ENCODE data around the gene FAM53A.
A peak's percentile ranks its signal among the peaks of the same experiment; 100 is the strongest.

FAM53A gene

DNA sequence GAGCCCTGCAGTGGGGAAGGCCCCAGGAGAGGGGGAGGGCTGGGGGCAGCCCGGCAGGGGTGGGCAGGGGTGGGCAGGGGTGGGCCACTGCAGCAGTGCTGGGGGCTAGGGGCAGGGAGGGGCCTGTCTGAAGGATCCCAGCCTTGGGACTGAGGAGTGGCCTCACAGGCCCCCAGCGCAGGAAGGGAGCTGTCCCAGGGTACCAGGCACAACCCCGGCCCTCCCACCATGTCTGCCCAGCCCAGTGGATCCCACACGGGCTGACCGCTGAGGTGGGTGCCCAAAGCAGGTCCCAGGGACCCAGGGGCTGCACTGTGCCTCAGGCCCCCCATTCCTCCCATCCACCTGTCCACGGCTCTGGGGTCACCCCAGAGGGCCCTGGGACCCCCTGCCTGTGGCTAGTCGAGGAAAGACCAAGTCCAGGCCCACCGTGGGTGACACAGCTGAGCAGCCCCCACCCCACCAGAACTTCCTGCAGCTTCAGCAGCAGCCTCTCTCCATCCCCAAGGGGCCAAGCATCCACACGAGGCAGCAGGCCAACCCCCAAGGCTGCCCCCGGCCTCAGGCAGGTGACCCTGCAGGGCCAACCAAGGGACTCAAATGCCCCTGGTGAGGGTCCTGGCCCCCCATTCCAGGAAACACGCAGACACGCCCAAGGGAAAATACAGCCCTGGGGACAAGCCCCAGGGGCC is 46.4 kb downstream of the FAM53A start:
- DNase-seq, result no peak

DNA sequence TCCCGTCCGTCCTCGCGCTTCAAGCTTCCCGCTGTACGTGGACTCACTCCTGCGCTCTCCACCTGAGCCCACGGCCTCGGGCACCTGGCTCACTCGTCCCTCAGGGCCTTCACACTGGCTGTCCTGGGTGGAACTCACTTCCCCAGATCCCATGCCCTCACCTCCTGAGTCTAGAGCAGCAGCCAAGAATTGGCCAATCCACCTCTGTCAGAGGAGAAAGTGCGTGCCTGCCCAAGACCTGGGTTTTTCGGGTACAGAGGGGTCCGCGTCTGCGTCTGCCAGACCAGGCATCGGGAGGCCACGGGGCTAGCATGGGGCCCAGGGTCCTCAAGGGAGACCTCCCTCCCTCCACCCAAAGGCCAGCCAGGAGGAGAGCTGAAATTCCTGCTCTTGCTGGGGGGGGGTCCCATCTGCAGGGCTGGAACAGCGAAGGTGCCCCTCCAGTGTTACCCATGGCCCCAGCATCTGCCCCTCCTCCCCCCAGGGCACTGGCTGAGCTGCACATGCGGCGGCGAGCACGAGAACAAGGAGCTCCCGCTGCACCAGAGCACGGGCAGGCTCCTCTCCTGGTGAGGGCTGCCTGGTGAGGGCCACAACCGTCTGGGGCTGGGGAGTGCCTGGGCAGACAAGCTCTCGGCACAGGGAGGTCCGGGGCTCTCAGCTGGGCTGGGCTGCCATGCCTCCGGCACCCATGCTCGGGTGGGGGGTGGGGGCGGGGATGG is 47.5 kb downstream of the FAM53A start:
- no peak for DNase-seq

DNA sequence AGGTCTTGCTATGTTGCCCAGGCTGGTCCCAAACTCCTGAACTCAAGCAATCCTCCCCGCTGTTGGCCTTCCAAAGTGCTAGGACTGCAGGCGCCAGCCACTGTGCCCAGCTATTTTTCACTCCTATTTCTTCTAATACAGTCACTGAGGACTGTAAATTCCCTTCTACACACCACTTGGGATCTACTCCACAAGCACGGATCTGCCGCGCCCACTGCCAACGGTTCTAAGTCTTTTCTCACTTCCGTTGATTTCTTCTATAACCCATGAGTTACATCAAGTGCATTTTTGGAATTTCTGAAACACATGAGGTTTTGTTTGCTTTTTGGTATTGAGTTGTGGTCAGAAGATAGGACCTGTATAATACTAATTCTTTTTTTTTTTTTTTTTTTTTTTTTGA is 48.6 kb downstream of the FAM53A start:
- no peak for DNase-seq

DNA sequence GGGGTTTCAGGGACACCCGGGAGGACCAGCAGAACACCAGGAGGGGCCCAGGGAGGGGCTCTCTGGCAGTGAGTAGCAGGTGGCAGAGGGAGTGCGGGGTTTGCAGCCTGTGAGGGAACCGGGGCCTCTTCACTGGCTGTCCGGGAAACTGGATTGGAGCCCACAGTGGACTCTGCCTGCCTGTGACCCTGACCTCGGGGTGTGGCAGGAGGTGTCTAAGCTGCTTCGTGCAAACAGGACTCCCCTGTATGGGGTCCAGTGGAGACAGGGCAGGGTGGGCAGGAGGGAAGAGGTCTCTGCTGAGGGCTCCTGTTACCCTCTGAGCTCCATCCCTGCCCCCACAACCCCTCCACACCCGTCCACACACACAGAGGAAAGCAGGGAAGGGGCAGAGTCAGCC is 50.1 kb downstream of the FAM53A start:
- DNase-seq, result no peak

- DNase-seq, result no peak
Observed at GRCh38 chr4:1632109-1633104, 51.7 kb downstream of the FAM53A start.

- DNase-seq, result no peak
Observed at GRCh38 chr4:1631136-1631535, 53.0 kb downstream of the FAM53A start.

GRCh38 chr4:1630266-1630665 is 53.8 kb downstream of the FAM53A start:
- DNase-seq, result no peak

DNA sequence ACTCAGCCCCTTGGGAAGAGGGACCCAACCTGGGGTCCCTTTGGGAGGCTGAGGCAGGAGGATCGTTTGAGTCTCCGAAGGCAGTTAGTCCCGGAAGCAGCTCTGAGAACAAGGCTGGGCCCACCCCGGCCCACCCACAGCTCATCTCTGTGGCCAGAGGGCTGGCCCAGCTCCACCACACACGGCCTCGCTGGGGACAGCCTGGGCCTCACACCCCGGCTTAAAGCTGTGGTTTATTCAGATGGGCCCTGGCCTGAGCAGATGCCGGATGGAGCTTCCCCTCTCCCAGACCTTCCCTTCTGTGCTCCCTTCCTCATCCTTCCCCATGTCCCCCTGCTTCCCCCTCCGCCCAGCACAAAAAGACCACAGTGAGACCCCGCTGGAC is 54.4 kb downstream of the FAM53A start:
- no peak for DNase-seq

GRCh38 chr4:1628892-1629698 is 55.0 kb downstream of the FAM53A start:
- peak; percentile 3 for DNase-seq

GRCh38 chr4:1627417-1628313 is 56.4 kb downstream of the FAM53A start:
- DNase-seq, result no peak

DNA sequence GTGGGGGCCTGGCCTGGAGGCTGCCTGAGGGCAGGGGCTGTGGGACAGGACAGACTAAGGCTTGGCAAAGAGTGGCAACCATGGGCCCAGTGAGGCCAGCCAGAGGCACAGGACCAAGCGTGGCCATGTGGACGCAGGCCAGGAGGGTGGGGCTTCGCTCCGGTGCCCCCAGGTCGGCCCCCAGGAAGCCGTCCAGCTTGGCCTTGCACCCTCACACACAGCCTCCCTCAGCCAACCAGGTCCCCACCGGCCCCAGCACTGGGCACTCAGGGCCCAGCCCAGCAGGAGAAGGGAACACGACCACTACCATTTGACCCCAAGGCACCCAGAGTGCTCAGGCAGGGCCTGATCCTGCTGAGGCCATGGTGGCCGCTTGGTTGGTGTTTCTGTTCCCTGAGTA is 57.2 kb downstream of the FAM53A start:
- no peak for DNase-seq

DNA sequence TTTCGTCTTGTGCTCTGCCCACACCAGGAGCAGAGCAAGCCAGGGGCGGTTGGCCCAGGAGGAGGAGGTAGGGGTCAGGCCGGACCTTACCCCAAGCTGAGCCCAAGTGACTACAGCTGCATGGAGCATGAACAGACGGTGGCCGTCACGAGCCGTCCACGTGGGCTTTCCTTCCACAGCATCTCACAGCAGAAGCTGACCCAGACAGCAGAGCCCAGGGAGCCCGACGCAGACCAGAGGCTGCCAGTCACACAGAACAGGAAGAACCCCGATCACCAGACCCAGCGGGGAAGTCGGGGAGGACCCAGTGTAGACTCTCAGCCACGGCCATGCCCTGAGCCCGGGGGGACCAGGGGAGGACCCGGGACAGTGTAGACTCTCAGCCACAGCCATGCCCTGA is 58.0 kb downstream of the FAM53A start:
- DNase-seq, result no peak

DNA sequence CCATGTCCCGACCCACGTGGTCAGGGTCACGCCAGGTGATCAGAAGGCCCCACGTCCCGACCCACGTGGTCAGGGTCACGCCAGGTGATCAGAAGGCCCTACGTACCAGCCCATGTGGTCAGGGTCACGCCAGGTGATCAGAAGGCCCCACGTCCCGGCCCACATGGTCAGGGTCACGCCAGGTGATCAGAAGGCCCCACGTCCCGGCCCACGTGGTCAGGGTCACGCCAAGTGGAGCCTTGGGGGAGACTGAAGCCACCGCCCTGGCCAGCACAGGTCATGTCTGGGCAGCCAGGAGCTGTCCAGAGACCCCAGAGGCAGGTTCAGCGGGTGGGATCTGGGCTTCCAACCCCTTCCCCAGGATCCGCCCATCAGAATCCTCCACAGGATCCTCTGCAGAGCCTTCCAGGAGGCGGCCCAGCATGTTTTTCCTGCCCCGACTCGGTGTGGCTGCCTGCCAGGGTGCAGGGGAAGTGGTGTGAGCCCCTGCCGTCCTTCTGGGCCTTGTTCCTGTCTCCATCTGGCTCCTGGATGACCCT is 58.4 kb downstream of the FAM53A start:
- DNase-seq, result no peak

DNA sequence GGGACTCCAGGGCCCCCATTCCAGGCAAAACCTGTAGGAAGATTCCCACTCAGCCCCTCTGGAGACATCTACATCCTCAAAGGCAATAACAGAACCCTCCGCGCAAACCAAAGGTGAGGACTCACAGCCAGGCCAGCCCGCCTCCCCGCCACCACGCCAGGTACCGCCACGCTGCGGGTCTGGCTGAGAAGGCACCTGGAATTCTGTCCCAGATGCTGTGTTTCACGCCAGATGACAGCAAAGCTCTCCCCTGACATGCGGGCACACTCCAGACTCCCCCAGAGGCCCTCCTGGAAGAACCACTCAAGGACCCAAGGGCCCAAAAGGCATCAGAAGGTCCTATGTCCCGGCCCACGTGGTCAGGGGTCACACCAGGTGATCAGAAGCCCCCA is 59.6 kb downstream of the FAM53A start:
- DNase-seq, result no peak

DNA sequence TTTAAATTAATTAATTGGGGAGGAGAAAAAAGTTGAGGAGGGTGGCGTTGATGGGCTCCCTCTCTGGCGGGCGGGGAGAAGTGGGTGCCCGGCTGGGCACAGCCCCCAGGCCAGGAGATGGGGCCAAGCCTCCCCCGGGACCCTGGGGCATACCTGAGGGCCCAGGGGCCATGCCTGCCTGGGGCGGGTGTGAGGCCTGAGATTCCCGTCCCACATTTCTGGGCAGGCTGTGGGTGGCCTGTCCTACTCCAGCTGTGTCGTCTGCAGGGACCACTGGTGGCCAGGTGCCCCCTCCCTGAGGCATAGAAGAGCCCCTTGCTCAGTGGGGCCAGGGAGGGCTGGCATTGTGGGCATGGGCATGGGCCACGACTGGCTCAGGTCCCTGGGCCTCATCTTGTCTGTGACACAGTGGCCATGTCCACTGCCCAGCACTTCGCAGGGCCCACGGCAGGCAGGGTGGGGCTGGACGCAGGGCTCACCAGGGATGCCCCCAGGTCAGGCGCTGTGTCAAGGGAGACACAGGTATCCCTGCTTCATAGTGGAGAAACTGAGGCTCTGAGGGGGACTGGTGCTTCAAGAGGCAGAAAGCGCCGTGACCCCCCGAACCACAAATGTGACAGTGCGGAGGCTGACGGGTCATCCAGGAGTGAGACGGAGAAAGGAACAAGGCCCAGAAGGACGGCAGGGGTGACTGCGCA is 60.1 kb downstream of the FAM53A start:
- DNase-seq, result no peak

DNA sequence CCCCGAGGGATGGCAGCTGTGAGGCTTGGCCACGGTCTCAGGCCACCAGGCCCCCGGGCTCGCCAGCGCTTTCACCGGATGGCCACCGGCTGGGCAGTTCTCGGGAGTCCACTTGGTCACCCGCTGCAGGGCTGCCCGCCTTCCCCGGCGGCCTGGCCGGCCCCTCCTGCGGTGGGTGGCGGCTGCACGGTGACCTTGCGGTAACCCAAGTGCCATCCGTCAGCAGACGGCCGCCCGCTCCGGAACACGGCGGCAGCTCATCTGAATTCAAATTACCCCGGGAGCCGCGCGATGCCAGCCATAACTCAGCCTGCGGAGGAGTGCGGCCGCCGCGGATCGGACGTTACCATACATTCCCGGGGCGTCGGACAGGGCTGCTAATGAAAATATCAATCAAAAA is 60.7 kb downstream of the FAM53A start:
- no peak for DNase-seq

- no peak for DNase-seq
Observed at GRCh38 chr4:1622956-1623355, 61.2 kb downstream of the FAM53A start.

GRCh38 chr4:1622238-1622637 is 61.9 kb downstream of the FAM53A start:
- no peak for DNase-seq

- DNase-seq, result no peak
Observed at GRCh38 chr4:1621526-1621925, 62.6 kb downstream of the FAM53A start.

- no peak for DNase-seq
Observed at GRCh38 chr4:1619151-1619672, 64.9 kb downstream of the FAM53A start.
